OCI-LY1 (cell line): ENCODE data around the gene MYO3B.

Experiments used
- H2AFZ ChIP-seq: fragments of 200-600 bp; sonication (generic), shearing (Covaris generic); 2 replicates; pipeline ENCODE4 v1.6.0; 2014; ENCODE audit warnings: antibody characterized with exemption, mild to moderate bottlenecking, low read length
- H3F3A ChIP-seq: fragments of 200-600 bp; sonication (generic), shearing (Covaris generic); 2 replicates; pipeline ENCODE4 v1.6.0; 2014; ENCODE audit warnings: mild to moderate bottlenecking, antibody characterized with exemption, low read length, moderate library complexity; ENCODE audit not compliant: insufficient read depth
- H3K27ac ChIP-seq: fragments of 200-600 bp; sonication (generic); 2 replicates; pipeline ENCODE4 v1.5.1; 2014; ENCODE audit warnings: low read length, mixed run types, mild to moderate bottlenecking, low read depth; ENCODE audit not compliant: poor library complexity, severe bottlenecking
- H3K27me3 ChIP-seq: fragments of 200-600 bp; sonication (generic); 2 replicates; pipeline ENCODE4 v1.6.0; 2014; ENCODE audit warnings: antibody characterized with exemption, mild to moderate bottlenecking, low read length, moderate library complexity; ENCODE audit not compliant: insufficient read depth
- H3K36me3 ChIP-seq: fragments of 200-600 bp; sonication (generic); 2 replicates; pipeline ENCODE4 v1.6.1; 2014; ENCODE audit warnings: mild to moderate bottlenecking, antibody characterized with exemption, low read length, moderate library complexity, mixed read lengths; ENCODE audit not compliant: insufficient read depth
- H3K4me1 ChIP-seq: fragments of 200-600 bp; sonication (generic); 2 replicates; pipeline ENCODE4 v1.5.1; 2014; ENCODE audit warnings: mild to moderate bottlenecking, low read length, moderate library complexity; ENCODE audit not compliant: insufficient read depth, severe bottlenecking
- H3K4me2 ChIP-seq: fragments of 200-600 bp; sonication (generic), shearing (Covaris generic); 2 replicates; pipeline ENCODE4 v1.6.1; 2014; ENCODE audit warnings: low read length
- H3K4me3 ChIP-seq: fragments of 200-600 bp; sonication (generic); 2 replicates; pipeline ENCODE4 v1.5.1; 2014; ENCODE audit warnings: low read length, low read depth, mild to moderate bottlenecking, mixed read lengths; ENCODE audit not compliant: poor library complexity, severe bottlenecking
- H3K79me2 ChIP-seq: fragments of 200-600 bp; shearing (Covaris generic); 2 replicates; pipeline ENCODE4 v1.6.1; 2016; ENCODE audit warnings: mixed run types, low read length, mixed read lengths; ENCODE audit not compliant: insufficient read depth
- H3K9ac ChIP-seq: fragments of 200-600 bp; sonication (generic), shearing (Covaris generic); 2 replicates; pipeline ENCODE4 v1.6.1; 2014; ENCODE audit warnings: mild to moderate bottlenecking, low read length, mixed read lengths
- H3K9me2 ChIP-seq: fragments of 200-600 bp; sonication (generic), shearing (Covaris generic); 2 replicates; pipeline ENCODE4 v1.6.1; 2014; ENCODE audit warnings: low read depth, mild to moderate bottlenecking, low read length, mixed read lengths
- H3K9me3 ChIP-seq: fragments of 200-600 bp; shearing (Covaris generic); 2 replicates; pipeline ENCODE4 v1.6.1; 2014; ENCODE audit warnings: low read length, mixed read lengths
- H4K20me1 ChIP-seq: fragments of 200-600 bp; sonication (generic), shearing (Covaris generic); 2 replicates; pipeline ENCODE4 v1.6.0; 2016; ENCODE audit warnings: mild to moderate bottlenecking, low read length; ENCODE audit not compliant: insufficient read depth
- CTCF ChIP-seq: fragments of 200-600 bp; sonication (generic), shearing (Covaris generic); IDR thresholded peaks from 2 replicates; pipeline ENCODE4 v1.5.1; 2017; ENCODE audit warnings: mild to moderate bottlenecking, antibody characterized with exemption, low read length, moderate library complexity, mixed read lengths
- EZH2 ChIP-seq: fragments of 200-600 bp; sonication (generic), shearing (Covaris generic); IDR thresholded peaks from 2 replicates; pipeline ENCODE4 v1.8.0; 2017; ENCODE audit warnings: borderline replicate concordance, mixed run types, mild to moderate bottlenecking, antibody characterized with exemption, low read length, moderate library complexity, mixed read lengths

Gene MYO3B

DNA sequence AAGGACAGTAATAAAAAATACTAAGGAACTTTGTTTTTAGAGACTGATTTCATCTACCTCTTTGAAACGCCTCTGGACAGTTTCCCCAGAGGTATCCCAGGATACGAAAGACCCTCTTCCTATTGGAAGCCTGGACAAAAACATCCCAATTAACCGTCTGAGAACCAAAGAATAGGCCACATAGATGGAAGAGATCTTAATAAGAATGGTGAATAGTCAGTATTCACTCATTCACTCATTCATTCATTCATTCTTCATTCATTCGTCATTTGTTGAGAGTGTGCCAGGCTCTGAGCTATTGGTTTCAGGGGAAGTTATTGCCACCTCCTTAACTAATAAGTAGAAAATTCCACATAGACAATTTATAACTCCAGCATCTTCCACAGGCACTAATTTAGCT, 464.0 kb downstream of the MYO3B start:
- H3K9me2 ChIP-seq: no peaks in the 10 kb centered on the region
- no peaks in the 10 kb centered on the region for H3K4me1 ChIP-seq
- no peaks in the 10 kb centered on the region for H4K20me1 ChIP-seq
- H3K36me3 ChIP-seq: no peaks in the 10 kb centered on the region
- H3K79me2 ChIP-seq: no peaks in the 10 kb centered on the region
- no peak overlapping the region for H3K4me3 ChIP-seq
- H2AFZ ChIP-seq: no peak overlapping the region
- TF ChIP-seq EZH2 (no peak), CTCF (no peak)
- no peak overlapping the region for H3K27ac ChIP-seq
- no peaks in the 10 kb centered on the region for H3K27me3 ChIP-seq
- H3F3A ChIP-seq: no peaks in the 10 kb centered on the region
- H3K9me3 ChIP-seq: no peaks in the 10 kb centered on the region
- no peak overlapping the region for H3K4me2 ChIP-seq
- H3K9ac ChIP-seq: no peak overlapping the region

DNA sequence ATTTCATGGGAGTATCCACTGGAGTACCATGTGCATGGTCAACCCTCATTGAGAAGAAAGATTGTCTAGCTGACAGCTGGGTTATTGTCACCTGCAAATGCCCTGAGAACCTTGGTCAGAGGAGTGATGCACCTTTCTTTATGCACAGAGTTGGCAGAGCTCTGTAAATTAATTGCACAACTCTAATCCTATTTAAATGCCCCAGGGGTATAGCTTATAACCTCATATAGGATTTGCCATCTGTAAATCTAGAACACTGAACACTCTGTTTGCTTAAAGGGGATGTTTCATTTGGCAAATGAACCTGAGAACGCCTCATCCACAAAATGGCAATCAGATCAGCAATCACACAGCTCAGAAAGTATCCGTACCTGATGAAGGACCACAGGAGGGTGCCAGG, 465.4 kb downstream of the MYO3B start:
- Histone ChIP-seq H3K4me2 (no peak overlapping the region), H3K79me2 (no peaks in the 10 kb centered on the region), H3K27me3 (no peaks in the 10 kb centered on the region), H3K4me1 (no peaks in the 10 kb centered on the region), H3K9me3 (no peaks in the 10 kb centered on the region), H2AFZ (no peak overlapping the region), H3K4me3 (no peak overlapping the region), H3K27ac (no peak overlapping the region), H3K9me2 (no peaks in the 10 kb centered on the region), H4K20me1 (no peaks in the 10 kb centered on the region), H3K36me3 (no peaks in the 10 kb centered on the region), H3F3A (no peaks in the 10 kb centered on the region), H3K9ac (no peak overlapping the region)
- TF ChIP-seq CTCF (no peak), EZH2 (no peak)

- Histone ChIP-seq H3K36me3 (no peaks in the 10 kb centered on the region), H3K9me3 (no peaks in the 10 kb centered on the region), H4K20me1 (no peaks in the 10 kb centered on the region), H3K79me2 (no peaks in the 10 kb centered on the region), H3K9me2 (no peaks in the 10 kb centered on the region), H3K4me1 (peaks cover 18% of the 10 kb centered on the region), H3K9ac (no peak overlapping the region), H3K4me3 (no peak overlapping the region), H3F3A (no peaks in the 10 kb centered on the region), H3K27me3 (no peaks in the 10 kb centered on the region), H3K4me2 (no peak overlapping the region), H2AFZ (no peak overlapping the region), H3K27ac (no peak overlapping the region)
- TF ChIP-seq CTCF (no peak), EZH2 (no peak)
These were observed 469.9 kb downstream of the MYO3B start for GRCh38 chr2:170647741-170648436.
